Trophoblast cell (in vitro differentiated cells and primary cell): Measurements from ENCODE around the gene LAG3.

Experiments used
- DNase-seq, 2 donors: peaks; one replicate each; pipeline ENCODE4 v3.0.0-alpha.2; 2016
- H2AFZ ChIP-seq: 2 replicates; pipeline ENCODE4 v1.6.1; 2013; ENCODE audit warnings: low read length, moderate library complexity, mild to moderate bottlenecking; ENCODE audit not compliant: insufficient read depth, poor library complexity
- H2AK5ac ChIP-seq: 2 replicates; pipeline ENCODE4 v1.6.1; 2013; ENCODE audit warnings: mild to moderate bottlenecking, low read length
- H2BK120ac ChIP-seq: 2 replicates; pipeline ENCODE4 v1.6.1; 2013; ENCODE audit warnings: low read length, mild to moderate bottlenecking, moderate library complexity; ENCODE audit not compliant: insufficient read depth, poor library complexity
- H2BK12ac ChIP-seq: 2 replicates; pipeline ENCODE4 v1.6.1; 2013; ENCODE audit warnings: mild to moderate bottlenecking, low read length, moderate library complexity
- H2BK5ac ChIP-seq: 2 replicates; pipeline ENCODE4 v1.6.1; 2013; ENCODE audit warnings: low read length, low read depth, moderate library complexity, mild to moderate bottlenecking; ENCODE audit not compliant: poor library complexity
- H3K14ac ChIP-seq: 2 replicates; pipeline ENCODE4 v1.6.1; 2013; ENCODE audit warnings: mild to moderate bottlenecking, low read length
- H3K18ac ChIP-seq: 2 replicates; pipeline ENCODE4 v1.6.1; 2013; ENCODE audit warnings: mild to moderate bottlenecking, low read length
- H3K23ac ChIP-seq: 2 replicates; pipeline ENCODE4 v1.6.1; 2013; ENCODE audit warnings: low read length
- H3K27ac ChIP-seq: 2 replicates; pipeline ENCODE4 v1.5.1; 2013; ENCODE audit warnings: low read depth, mild to moderate bottlenecking, inconsistent platforms, low read length, moderate library complexity
- H3K27me3 ChIP-seq: 2 replicates; pipeline ENCODE4 v1.6.1; 2013; ENCODE audit warnings: inconsistent platforms, mild to moderate bottlenecking, low read length, moderate library complexity; ENCODE audit not compliant: insufficient read depth
- H3K36me3 ChIP-seq, 2 experiments: 1 replicate in 1 of 2; 2 replicates in 1 of 2; pipeline ENCODE4 v1.6.1; 2013; ENCODE audit warnings: low read length in 2 of 2, mild to moderate bottlenecking in 2 of 2, moderate library complexity in 1 of 2; ENCODE audit not compliant: insufficient read depth in 2 of 2, control insufficient read depth in 1 of 2
- H3K4ac ChIP-seq: 2 replicates; pipeline ENCODE4 v1.6.1; 2013; ENCODE audit warnings: low read depth, mild to moderate bottlenecking, low read length, moderate library complexity
- H3K4me1 ChIP-seq, 2 experiments: 1 replicate in 1 of 2; 2 replicates in 1 of 2; pipeline ENCODE4 v1.6.1; 2013; ENCODE audit warnings: low read length in 2 of 2, mild to moderate bottlenecking in 2 of 2, moderate library complexity in 1 of 2; ENCODE audit not compliant: insufficient read depth in 2 of 2, control insufficient read depth in 1 of 2
- H3K4me2 ChIP-seq: 2 replicates; pipeline ENCODE4 v1.6.1; 2013; ENCODE audit warnings: inconsistent platforms, mild to moderate bottlenecking, low read length, moderate library complexity
- H3K4me3 ChIP-seq: 2 replicates; pipeline ENCODE4 v1.5.1; 2013; ENCODE audit warnings: mild to moderate bottlenecking, low read depth, low read length, inconsistent platforms
- H3K79me1 ChIP-seq: one replicate; pipeline ENCODE4 v1.6.1; 2013; ENCODE audit warnings: low read length
- H3K79me2 ChIP-seq: 2 replicates; pipeline ENCODE4 v1.6.1; 2013; ENCODE audit warnings: low read length, mild to moderate bottlenecking; ENCODE audit not compliant: control insufficient read depth, insufficient read depth, poor library complexity
- H3K9ac ChIP-seq: 2 replicates; pipeline ENCODE4 v1.6.1; 2013; ENCODE audit warnings: mild to moderate bottlenecking, low read length
- H3K9me3 ChIP-seq: 2 replicates; pipeline ENCODE4 v1.6.1; 2013; ENCODE audit warnings: low read depth, mild to moderate bottlenecking, control low read depth, inconsistent platforms, low read length; ENCODE audit not compliant: insufficient read depth
- H4K12ac ChIP-seq: 2 replicates; pipeline ENCODE4 v1.6.1; 2013; ENCODE audit warnings: low read depth, mild to moderate bottlenecking, low read length, moderate library complexity
- H4K8ac ChIP-seq: 2 replicates; pipeline ENCODE4 v1.6.1; 2013; ENCODE audit warnings: low read depth, mild to moderate bottlenecking, low read length, moderate library complexity
- H4K91ac ChIP-seq: one replicate; pipeline ENCODE4 v1.6.1; 2013; ENCODE audit warnings: low read depth, mild to moderate bottlenecking, low read length, moderate library complexity
- WGBS: extraction: QIAGEN DNeasy Blood & Tissue Kit; methylation state at CpG from one replicate; pipeline ENCODE4 v1.1.7; 2013; ENCODE audit warnings: missing lambda C conversion rate; ENCODE audit not compliant: insufficient read length, insufficient coverage; ENCODE audit errors: extremely low coverage; 5-methylcytosine and 5-hydroxymethylcytosine counted together

Gene LAG3

DNA sequence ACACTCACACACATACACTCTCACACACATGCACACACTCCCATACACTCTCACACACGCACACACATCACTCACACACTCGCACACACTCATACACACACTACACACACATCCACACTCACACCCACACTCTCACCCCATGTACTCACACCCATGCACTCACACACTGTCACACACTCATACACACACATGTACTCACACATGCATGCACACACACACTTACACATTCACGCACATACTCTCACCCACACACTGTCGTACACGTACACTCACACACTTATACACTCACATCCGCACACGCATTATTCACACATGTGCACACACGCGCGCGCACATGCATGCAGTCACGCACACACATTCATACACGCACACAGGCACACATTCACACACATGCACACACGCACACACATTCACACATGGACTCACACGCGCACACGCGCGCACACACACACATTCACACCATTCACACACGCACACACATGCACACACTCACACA is 45.4 kb downstream of the LAG3 start:
- Histone ChIP-seq H4K91ac (no peak overlapping the region), H3K9me3 (peaks cover 5% of the 10 kb centered on the region), H4K8ac (no peak overlapping the region), H3K4me3 (peak overlapping the region; percentile 41), H2BK5ac (no peak overlapping the region), H3K4me1 (peaks cover 10 to 13% of the 10 kb centered on the region in 2 experiments), H3K36me3 (no peaks in the 10 kb centered on the region), H3K27ac (no peak overlapping the region), H2BK120ac (no peak overlapping the region), H3K79me1 (peaks cover 5% of the 10 kb centered on the region), H2AK5ac (no peak overlapping the region), H3K18ac (no peak overlapping the region), H4K12ac (no peak overlapping the region), H3K4me2 (no peak overlapping the region), H3K27me3 (no peaks in the 10 kb centered on the region), H3K9ac (no peak overlapping the region), H2AFZ (no peak overlapping the region), H3K79me2 (no peaks in the 10 kb centered on the region), H3K23ac (no peak overlapping the region), H3K14ac (no peak overlapping the region), H2BK12ac (no peak overlapping the region), H3K4ac (no peak overlapping the region)
- DNase-seq = no peak
- 100% methylated on average over 7 of the region's 20 CpGs for WGBS

DNA sequence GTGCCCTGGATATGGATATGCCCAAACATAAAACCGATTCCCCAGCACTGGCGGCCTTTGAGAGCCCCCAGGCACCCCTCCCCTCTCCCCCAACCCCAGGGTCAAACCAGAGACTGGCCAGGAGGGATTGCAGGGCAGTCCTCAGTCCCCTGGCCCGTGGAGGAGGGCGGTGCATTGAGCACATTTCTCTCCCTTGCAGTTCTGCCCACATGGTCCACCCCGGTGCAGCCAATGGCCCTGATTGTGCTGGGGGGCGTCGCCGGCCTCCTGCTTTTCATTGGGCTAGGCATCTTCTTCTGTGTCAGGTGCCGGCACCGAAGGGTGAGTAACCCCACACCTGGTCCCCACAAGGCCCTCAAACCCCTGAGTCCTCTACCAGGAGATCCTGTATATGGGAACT is 45.9 kb downstream of the LAG3 start:
- no peak overlapping the region for H4K12ac ChIP-seq
- no peak overlapping the region for H4K91ac ChIP-seq
- H2AFZ ChIP-seq = no peak overlapping the region
- H3K14ac ChIP-seq = no peak overlapping the region
- no peak overlapping the region for H3K23ac ChIP-seq
- H3K27ac ChIP-seq = no peak overlapping the region
- H3K9ac ChIP-seq = no peak overlapping the region
- H2BK120ac ChIP-seq = no peak overlapping the region
- no peak overlapping the region for H2BK12ac ChIP-seq
- H3K4me2 ChIP-seq = no peak overlapping the region
- no peak overlapping the region for H2AK5ac ChIP-seq
- H3K4me3 ChIP-seq = no peak overlapping the region
- DNase-seq = no peak
- peaks cover 5% of the 10 kb centered on the region for H3K79me1 ChIP-seq
- no peaks in the 10 kb centered on the region for H3K79me2 ChIP-seq
- H2BK5ac ChIP-seq = no peak overlapping the region
- no peak overlapping the region for H3K4ac ChIP-seq
- H4K8ac ChIP-seq = no peak overlapping the region
- no peaks in the 10 kb centered on the region for H3K27me3 ChIP-seq
- WGBS = no CpG with 5 or more reads among the region's 10 CpGs
- no peak overlapping the region for H3K18ac ChIP-seq
- H3K36me3 ChIP-seq = no peaks in the 10 kb centered on the region
- H3K9me3 ChIP-seq = peaks cover 5% of the 10 kb centered on the region
- peaks cover 12 to 17% of the 10 kb centered on the region in 2 experiments for H3K4me1 ChIP-seq

DNA sequence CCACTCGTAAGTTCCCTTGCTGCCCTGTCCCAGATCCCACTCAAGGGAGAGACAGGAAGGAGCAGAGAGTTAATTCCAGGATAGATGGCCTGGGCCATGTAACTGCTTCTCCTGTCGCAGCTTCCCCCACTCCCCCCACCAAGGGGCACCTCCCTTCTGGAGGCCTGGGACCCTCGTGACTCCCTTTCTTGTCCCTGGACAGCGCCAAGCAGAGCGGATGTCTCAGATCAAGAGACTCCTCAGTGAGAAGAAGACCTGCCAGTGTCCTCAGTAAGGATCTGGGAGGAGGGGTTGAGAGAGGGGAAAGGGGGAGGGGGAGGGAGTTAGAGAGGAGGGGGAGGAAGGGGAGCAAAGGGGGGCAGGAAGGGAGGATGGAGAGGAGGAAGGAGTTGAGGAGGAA is 46.3 kb downstream of the LAG3 start:
- H3K4me2 ChIP-seq = no peak overlapping the region
- WGBS = no CpG with 5 or more reads among the region's 5 CpGs
- no peak overlapping the region for H2BK5ac ChIP-seq
- H3K9ac ChIP-seq = no peak overlapping the region
- no peak overlapping the region for H3K27ac ChIP-seq
- no peak overlapping the region for H2AFZ ChIP-seq
- H2BK120ac ChIP-seq = no peak overlapping the region
- H4K91ac ChIP-seq = no peak overlapping the region
- H3K79me1 ChIP-seq = peaks cover 5% of the 10 kb centered on the region
- no peaks in the 10 kb centered on the region for H3K79me2 ChIP-seq
- H4K8ac ChIP-seq = no peak overlapping the region
- peaks cover 5% of the 10 kb centered on the region for H3K9me3 ChIP-seq
- H4K12ac ChIP-seq = no peak overlapping the region
- no peak overlapping the region for H3K23ac ChIP-seq
- no peak overlapping the region for H3K18ac ChIP-seq
- no peaks in the 10 kb centered on the region for H3K27me3 ChIP-seq
- no peak overlapping the region for H2BK12ac ChIP-seq
- no peak for DNase-seq
- H3K4me3 ChIP-seq = no peak overlapping the region
- no peak overlapping the region for H3K4ac ChIP-seq
- H2AK5ac ChIP-seq = no peak overlapping the region
- no peak overlapping the region for H3K14ac ChIP-seq
- no peaks in the 10 kb centered on the region for H3K36me3 ChIP-seq
- H3K4me1 ChIP-seq = peaks cover 12 to 21% of the 10 kb centered on the region in 2 experiments

DNA sequence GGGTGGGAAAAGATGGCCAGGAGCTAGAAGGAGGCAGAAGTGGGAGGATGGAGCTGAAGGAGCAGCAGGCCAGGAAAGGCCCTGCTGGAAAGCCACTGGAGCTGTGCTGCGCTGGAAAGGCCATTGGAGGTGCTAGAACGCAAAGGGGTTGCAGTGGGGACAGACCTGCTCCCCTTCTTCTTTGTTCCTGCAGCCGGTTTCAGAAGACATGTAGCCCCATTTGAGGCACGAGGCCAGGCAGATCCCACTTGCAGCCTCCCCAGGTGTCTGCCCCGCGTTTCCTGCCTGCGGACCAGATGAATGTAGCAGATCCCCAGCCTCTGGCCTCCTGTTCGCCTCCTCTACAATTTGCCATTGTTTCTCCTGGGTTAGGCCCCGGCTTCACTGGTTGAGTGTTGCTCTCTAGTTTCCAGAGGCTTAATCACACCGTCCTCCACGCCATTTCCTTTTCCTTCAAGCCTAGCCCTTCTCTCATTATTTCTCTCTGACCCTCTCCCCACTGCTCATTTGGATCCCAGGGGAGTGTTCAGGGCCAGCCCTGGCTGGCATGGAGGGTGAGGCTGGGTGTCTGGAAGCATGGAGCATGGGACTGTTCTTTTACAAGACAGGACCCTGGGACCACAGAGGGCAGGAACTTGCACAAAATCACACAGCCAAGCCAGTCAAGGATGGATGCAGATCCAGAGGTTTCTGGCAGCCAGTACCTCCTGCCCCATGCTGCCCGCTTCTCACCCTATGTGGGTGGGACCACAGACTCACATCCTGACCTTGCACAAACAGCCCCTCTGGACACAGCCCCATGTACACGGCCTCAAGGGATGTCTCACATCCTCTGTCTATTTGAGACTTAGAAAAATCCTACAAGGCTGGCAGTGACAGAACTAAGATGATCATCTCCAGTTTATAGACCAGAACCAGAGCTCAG is 47.0 kb downstream of the LAG3 start:
- Histone ChIP-seq H3K79me2 (no peaks in the 10 kb centered on the region), H3K18ac (no peak overlapping the region), H2BK120ac (no peak overlapping the region), H3K9me3 (peaks cover 5% of the 10 kb centered on the region), H3K36me3 (no peaks in the 10 kb centered on the region), H2BK12ac (no peak overlapping the region), H3K14ac (no peak overlapping the region), H2AK5ac (no peak overlapping the region), H3K27ac (no peak overlapping the region), H3K79me1 (peaks cover 5% of the 10 kb centered on the region), H2AFZ (no peak overlapping the region), H3K27me3 (no peaks in the 10 kb centered on the region), H4K12ac (no peak overlapping the region), H3K9ac (no peak overlapping the region), H3K4me3 (peak overlapping the region; percentile 11), H3K4me2 (no peak overlapping the region), H3K4ac (no peak overlapping the region), H4K91ac (no peak overlapping the region), H3K4me1 (peaks cover 12 to 21% of the 10 kb centered on the region in 2 experiments), H2BK5ac (no peak overlapping the region), H3K23ac (no peak overlapping the region), H4K8ac (no peak overlapping the region)
- no peak for DNase-seq
- WGBS = no CpG with 5 or more reads among the region's 13 CpGs
